Osteocyte (in vitro differentiated cells): ENCODE results near the gene PTGER3. TPM values are rescaled to one million over a fixed set of nuclear protein-coding genes. Genes with fewer than 3 reads are reported as not detected.

ENCODE experiments used
- DNase-seq: peaks from one replicate; pipeline ENCODE4 v3.0.0; 2021; ENCODE audit warnings: mixed read lengths; ENCODE audit not compliant: unreplicated experiment; ENCODE audit errors: extremely low spot score
- H3K27ac Mint-ChIP-seq: one replicate; pipeline ENCODE4 v1.8.0; 2021; ENCODE audit warnings: mild to moderate bottlenecking, mixed read lengths; ENCODE audit not compliant: unreplicated experiment
- H3K27me3 Mint-ChIP-seq: one replicate; pipeline ENCODE4 v1.8.0; 2021; ENCODE audit warnings: mixed read lengths; ENCODE audit not compliant: unreplicated experiment
- H3K36me3 Mint-ChIP-seq: one replicate; pipeline ENCODE4 v1.8.0; 2021; ENCODE audit warnings: mixed read lengths; ENCODE audit not compliant: unreplicated experiment
- H3K4me1 Mint-ChIP-seq: one replicate; pipeline ENCODE4 v1.8.0; 2021; ENCODE audit warnings: mixed read lengths; ENCODE audit not compliant: unreplicated experiment
- H3K4me3 Mint-ChIP-seq: one replicate; pipeline ENCODE4 v1.8.0; 2021; ENCODE audit warnings: mild to moderate bottlenecking, moderate library complexity, mixed read lengths; ENCODE audit not compliant: unreplicated experiment
- H3K9me3 Mint-ChIP-seq: one replicate; pipeline ENCODE4 v1.8.0; 2021; ENCODE audit warnings: mixed read lengths; ENCODE audit not compliant: unreplicated experiment
- CTCF ChIP-seq: fragments of 200-600 bp; sonication (generic); IDR thresholded peaks from 2 replicates; pipeline ENCODE4 v1.5.0; 2021; ENCODE audit warnings: antibody characterized with exemption, mild to moderate bottlenecking, moderate library complexity
- total RNA-seq: library from RNA; stranded (reverse); gene quantifications from 2 replicates; pipeline ENCODE4 v1.2.1, GENCODE V29; 2021

The PTGER3 gene
- total RNA-seq, 1 donor from 2014 or later, result not detected

GRCh38 chr1:70961374-70961975, 86.1 kb downstream of the PTGER3 start:
- H3K4me1 Mint-ChIP-seq, result no peaks in the 10 kb centered on the region
- peaks cover 3% of the 10 kb centered on the region for H3K27me3 Mint-ChIP-seq
- no peaks in the 10 kb centered on the region for H3K36me3 Mint-ChIP-seq
- TF ChIP-seq CTCF, result no peak
- H3K27ac Mint-ChIP-seq, result no peak overlapping the region
- no peaks in the 10 kb centered on the region for H3K9me3 Mint-ChIP-seq
- H3K4me3 Mint-ChIP-seq, result no peak overlapping the region
- no peak for DNase-seq

GRCh38 chr1:70948396-70949017, 99.1 kb downstream of the PTGER3 start:
- Mint-ChIP-seq H3K36me3 (no peaks in the 10 kb centered on the region), H3K4me1 (no peaks in the 10 kb centered on the region), H3K4me3 (no peak overlapping the region), H3K27ac (no peak overlapping the region), H3K9me3 (no peaks in the 10 kb centered on the region), H3K27me3 (no peaks in the 10 kb centered on the region)
- no peak for TF ChIP-seq CTCF
- DNase-seq, result no peak

GRCh38 chr1:70947835-70948234, 99.8 kb downstream of the PTGER3 start:
- H3K9me3 Mint-ChIP-seq, result no peaks in the 10 kb centered on the region
- H3K27ac Mint-ChIP-seq, result no peak overlapping the region
- TF ChIP-seq CTCF, result no peak
- no peaks in the 10 kb centered on the region for H3K4me1 Mint-ChIP-seq
- no peak for DNase-seq
- no peak overlapping the region for H3K4me3 Mint-ChIP-seq
- H3K36me3 Mint-ChIP-seq, result no peaks in the 10 kb centered on the region
- H3K27me3 Mint-ChIP-seq, result no peaks in the 10 kb centered on the region

- Mint-ChIP-seq H3K4me3 (no peak overlapping the region), H3K27me3 (no peaks in the 10 kb centered on the region), H3K36me3 (no peaks in the 10 kb centered on the region)
Observed at GRCh38 chr1:70945676-70946075, 101.9 kb downstream of the PTGER3 start.

More at GRCh38 chr1:70945676-70946075, 101.9 kb downstream of the PTGER3 start:
- TF ChIP-seq CTCF, result no peak
- Mint-ChIP-seq H3K9me3 (peaks cover 6% of the 10 kb centered on the region), H3K4me1 (no peaks in the 10 kb centered on the region), H3K27ac (no peak overlapping the region)
- no peak for DNase-seq
